HepG2 (cell line): Measurements from ENCODE around the gene MCEE. TPM values are rescaled to one million over a fixed set of nuclear protein-coding genes. Genes with fewer than 3 reads are reported as not detected.

Source experiments
- ARID2 ChIP-seq: sonication (generic); formaldehyde crosslinking; IDR thresholded peaks from 2 replicates; pipeline ENCODE4 v1.8.1; 2022; ENCODE audit warnings: mild to moderate bottlenecking, missing genetic modification reagents, borderline replicate concordance
- EED ChIP-seq: sonication (generic); formaldehyde crosslinking; IDR thresholded peaks from 2 replicates; pipeline ENCODE4 v1.5.0; 2020; ENCODE audit warnings: mild to moderate bottlenecking, missing genetic modification reagents
- GABPA ChIP-seq, 2 experiments: IDR thresholded peaks; 2 replicates each; pipeline ENCODE4 v1.6.1; 2011 to 2016; ENCODE audit warnings: low read depth in 2 of 2, low read length in 1 of 2, missing biosample characterization in 1 of 2, missing genetic modification characterization in 1 of 2
- MTA1 ChIP-seq: sonication (generic); formaldehyde crosslinking; IDR thresholded peaks from 2 replicates; pipeline ENCODE4 v1.4.0; 2020; ENCODE audit warnings: missing genetic modification reagents, mild to moderate bottlenecking, borderline replicate concordance
- NONO ChIP-seq, 2 experiments: fragments of 450-650 bp in 1 of 2; sonication (generic) in 1 of 2; formaldehyde crosslinking in 1 of 2; IDR thresholded peaks in 1 of 2; conservative IDR thresholded peaks in 1 of 2; 2 replicates each; pipeline versions ENCODE4 v1.6.1 to v1.8.0; 2017 to 2022; ENCODE audit warnings: mild to moderate bottlenecking in 1 of 2, missing genetic modification reagents in 1 of 2, moderate library complexity in 1 of 2
- NR1H2 ChIP-seq: sonication (generic); formaldehyde crosslinking; IDR thresholded peaks from 2 replicates; pipeline ENCODE4 v1.8.1; 2022; ENCODE audit warnings: low read depth, missing genetic modification reagents, borderline replicate concordance
- RBM22 ChIP-seq: fragments of 200-400 bp; formaldehyde crosslinking; optimal IDR thresholded peaks from 2 replicates; pipeline ENCODE3; 2017; ENCODE audit warnings: mild to moderate bottlenecking, low read length, moderate library complexity
- ZKSCAN5 ChIP-seq: sonication (generic); formaldehyde crosslinking; IDR thresholded peaks from 2 replicates; pipeline ENCODE4 v1.5.1; 2020; ENCODE audit warnings: mild to moderate bottlenecking, missing genetic modification reagents
- ZNF230 ChIP-seq: sonication (generic); formaldehyde crosslinking; IDR thresholded peaks from 2 replicates; pipeline ENCODE4 v1.4.0; 2020; ENCODE audit warnings: mild to moderate bottlenecking, missing genetic modification reagents
- ZNF354B ChIP-seq: sonication (generic); formaldehyde crosslinking; IDR thresholded peaks from 2 replicates; pipeline ENCODE4 v1.8.0; 2022; ENCODE audit warnings: mild to moderate bottlenecking, missing genetic modification reagents
- ZNF616 ChIP-seq: sonication (generic); formaldehyde crosslinking; IDR thresholded peaks from 2 replicates; pipeline ENCODE4 v1.5.0; 2020; ENCODE audit warnings: low read depth, mild to moderate bottlenecking, missing genetic modification reagents
- ZNF646 ChIP-seq: sonication (generic); formaldehyde crosslinking; IDR thresholded peaks from 2 replicates; pipeline ENCODE4 v1.9.0; 2021; ENCODE audit warnings: mild to moderate bottlenecking, missing genetic modification reagents
- ZNF75D ChIP-seq: sonication (generic); formaldehyde crosslinking; IDR thresholded peaks from 2 replicates; pipeline ENCODE4 v1.8.1; 2023; ENCODE audit warnings: missing genetic modification reagents, mild to moderate bottlenecking, borderline replicate concordance
- ZNF790 ChIP-seq: sonication (generic); formaldehyde crosslinking; IDR thresholded peaks from 2 replicates; pipeline ENCODE4 v1.8.0; 2022; ENCODE audit warnings: missing genetic modification reagents, mild to moderate bottlenecking, borderline replicate concordance
- ZNF83 ChIP-seq: sonication (generic); formaldehyde crosslinking; IDR thresholded peaks from 2 replicates; pipeline ENCODE4 v1.4.0; 2020; ENCODE audit warnings: missing genetic modification reagents, mild to moderate bottlenecking, borderline replicate concordance
- polyA plus RNA-seq, 8 experiments: library from polyadenylated mRNA; depleted of rRNA in 3 of 8; stranded (reverse) in 7 of 8; unstranded in 1 of 8; fragments of >200 nt; fragmentation: Illumina TruSeq in 4 of 8; extraction: Trizol in 4 of 8; gene quantifications; 2 replicates each; pipeline versions ENCODE4 v1.2.1 to v1.2.3, GENCODE V29; 2011 to 2016; ENCODE audit warnings: low read depth in 4 of 8, missing spikeins in 1 of 8, mixed read lengths in 1 of 8; ENCODE audit not compliant: insufficient read depth in 1 of 8
- total RNA-seq, 5 experiments: library from RNA; depleted of rRNA; stranded (reverse); fragments of >200 nt; fragmentation: Illumina TruSeq; extraction: Trizol; gene quantifications; 2 replicates each; pipeline ENCODE4 v1.2.3, GENCODE V29; 2016; ENCODE audit warnings: low read depth in 1 of 5
- TF ChIP-seq, protein P1 (sequence below): sonication (generic); formaldehyde crosslinking; IDR thresholded peaks from 2 replicates; pipeline ENCODE4 v1.5.1; 2020; ENCODE audit warnings: missing genetic modification reagents, mild to moderate bottlenecking, borderline replicate concordance
- TF ChIP-seq, protein P2 (sequence below): sonication (generic); formaldehyde crosslinking; IDR thresholded peaks from 2 replicates; pipeline ENCODE4 v1.8.0; 2022; ENCODE audit warnings: mild to moderate bottlenecking, missing genetic modification reagents, moderate library complexity

Gene MCEE
- total and polyA plus RNA-seq, 2 of the 13 experiments (the other 11 are each of a cell fraction or from before 2014, with no cell fraction given), result 32.0 to 66.9 TPM

GRCh38 chr2:71067567-71068217 is 62.3 kb downstream of the MCEE start (continued):
- peak; percentile 18; the same call in 1 of the 2 replicates for TF ChIP-seq ZNF646 (CRISPR knock-in tag)
- peak; percentile 94; the same call in 1 of the 2 replicates for TF ChIP-seq ZNF75D (CRISPR knock-in tag)
- peak; percentile 77 for TF ChIP-seq ARID2
- peak; percentile 90; the same call in 1 of the 2 replicates for TF ChIP-seq ZNF354B
- no peak; the same call in 1 of the 2 replicates for TF ChIP-seq MTA1 (CRISPR knock-in tag)
- TF ChIP-seq ZNF790, result 0 out of 2 replicates have a peak, but pooled peaks have one; percentile 4
- peak; percentile 82 for TF ChIP-seq RBM22
- TF ChIP-seq ZNF230, result no peak; the same call in 1 of the 2 replicates
- TF ChIP-seq, protein P1, sequence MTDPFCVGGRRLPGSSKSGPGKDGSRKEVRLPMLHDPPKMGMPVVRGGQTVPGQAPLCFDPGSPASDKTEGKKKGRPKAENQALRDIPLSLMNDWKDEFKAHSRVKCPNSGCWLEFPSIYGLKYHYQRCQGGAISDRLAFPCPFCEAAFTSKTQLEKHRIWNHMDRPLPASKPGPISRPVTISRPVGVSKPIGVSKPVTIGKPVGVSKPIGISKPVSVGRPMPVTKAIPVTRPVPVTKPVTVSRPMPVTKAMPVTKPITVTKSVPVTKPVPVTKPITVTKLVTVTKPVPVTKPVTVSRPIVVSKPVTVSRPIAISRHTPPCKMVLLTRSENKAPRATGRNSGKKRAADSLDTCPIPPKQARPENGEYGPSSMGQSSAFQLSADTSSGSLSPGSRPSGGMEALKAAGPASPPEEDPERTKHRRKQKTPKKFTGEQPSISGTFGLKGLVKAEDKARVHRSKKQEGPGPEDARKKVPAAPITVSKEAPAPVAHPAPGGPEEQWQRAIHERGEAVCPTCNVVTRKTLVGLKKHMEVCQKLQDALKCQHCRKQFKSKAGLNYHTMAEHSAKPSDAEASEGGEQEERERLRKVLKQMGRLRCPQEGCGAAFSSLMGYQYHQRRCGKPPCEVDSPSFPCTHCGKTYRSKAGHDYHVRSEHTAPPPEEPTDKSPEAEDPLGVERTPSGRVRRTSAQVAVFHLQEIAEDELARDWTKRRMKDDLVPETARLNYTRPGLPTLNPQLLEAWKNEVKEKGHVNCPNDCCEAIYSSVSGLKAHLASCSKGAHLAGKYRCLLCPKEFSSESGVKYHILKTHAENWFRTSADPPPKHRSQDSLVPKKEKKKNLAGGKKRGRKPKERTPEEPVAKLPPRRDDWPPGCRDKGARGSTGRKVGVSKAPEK (CRISPR knock-in tag), result 0 out of 2 replicates have a peak, but pooled peaks have one; percentile 24
- no peak for TF ChIP-seq NONO (IDR thresholded peaks at IDR 0.05)
- TF ChIP-seq NONO (CRISPR knock-in tag; conservative IDR thresholded peaks at IDR 0.05), result no peak
- TF ChIP-seq NR1H2 (CRISPR knock-in tag), result 0 out of 2 replicates have a peak, but pooled peaks have one; percentile 14
- TF ChIP-seq, protein P2, sequence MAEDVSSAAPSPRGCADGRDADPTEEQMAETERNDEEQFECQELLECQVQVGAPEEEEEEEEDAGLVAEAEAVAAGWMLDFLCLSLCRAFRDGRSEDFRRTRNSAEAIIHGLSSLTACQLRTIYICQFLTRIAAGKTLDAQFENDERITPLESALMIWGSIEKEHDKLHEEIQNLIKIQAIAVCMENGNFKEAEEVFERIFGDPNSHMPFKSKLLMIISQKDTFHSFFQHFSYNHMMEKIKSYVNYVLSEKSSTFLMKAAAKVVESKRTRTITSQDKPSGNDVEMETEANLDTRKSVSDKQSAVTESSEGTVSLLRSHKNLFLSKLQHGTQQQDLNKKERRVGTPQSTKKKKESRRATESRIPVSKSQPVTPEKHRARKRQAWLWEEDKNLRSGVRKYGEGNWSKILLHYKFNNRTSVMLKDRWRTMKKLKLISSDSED (CRISPR knock-in tag), result no peak
- TF ChIP-seq ZKSCAN5, result no peak
- 0 out of 2 replicates have a peak, but pooled peaks have one; percentile 14 for TF ChIP-seq ZNF616 (CRISPR knock-in tag)
- 0 out of 2 replicates have a peak, but pooled peaks have one; percentile 63 for TF ChIP-seq ZNF83 (CRISPR knock-in tag)
- TF ChIP-seq EED (CRISPR knock-in tag), result peak; percentile 19; the same call in 1 of the 2 replicates
- no peak for TF ChIP-seq GABPA (IDR thresholded peaks at IDR 0.05; ENCODE audit: low read depth, low read length)
- no peak for TF ChIP-seq GABPA (CRISPR knock-in tag; IDR thresholded peaks at IDR 0.05; ENCODE audit: low read depth)
